Large intestine (tissue), 3 donors: ENCODE results near the gene RENBP. TPM values are rescaled to one million over a fixed set of nuclear protein-coding genes. Genes with fewer than 3 reads are reported as not detected.
"Not testable (repeated sequence)": the region's sequence is repeated elsewhere in the genome, so short reads cannot be mapped to it uniquely, and the experiment has no call there.

Experiments used
- DNase-seq, 2 donors: peaks; one replicate each; pipeline versions ENCODE4 v3.0.0 to v3.0.0-alpha.2; 2013
- H3K27ac ChIP-seq: one replicate; pipeline ENCODE4 v1.5.1; 2013; ENCODE audit warnings: low read length
- H3K27me3 ChIP-seq: 2 replicates; pipeline ENCODE4 v1.6.1; 2013; ENCODE audit warnings: low read length; ENCODE audit not compliant: control insufficient read depth, insufficient read depth
- H3K36me3 ChIP-seq: 2 replicates; pipeline ENCODE4 v1.6.1; 2013; ENCODE audit warnings: low read length; ENCODE audit not compliant: control insufficient read depth, insufficient read depth
- H3K4me1 ChIP-seq: one replicate; pipeline ENCODE4 v1.6.1; 2013; ENCODE audit warnings: low read length; ENCODE audit not compliant: control insufficient read depth, insufficient read depth
- H3K4me3 ChIP-seq: one replicate; pipeline ENCODE4 v1.5.1; 2013; ENCODE audit warnings: low read length
- H3K9me3 ChIP-seq: one replicate; pipeline ENCODE4 v1.6.1; 2013; ENCODE audit warnings: mild to moderate bottlenecking, low read depth, low read length, moderate library complexity; ENCODE audit not compliant: control insufficient read depth
- WGBS: methylation state at CpG from one replicate; pipeline ENCODE4 v1.1.5; 2013; ENCODE audit warnings: low lambda C conversion rate; ENCODE audit not compliant: insufficient coverage; 5-methylcytosine and 5-hydroxymethylcytosine counted together
- polyA plus RNA-seq: library from polyadenylated mRNA; unstranded; fragments of 120-200 nt; gene quantifications from one replicate; pipeline ENCODE4 v1.2.1, GENCODE V29; 2013

RENBP gene
- polyA plus RNA-seq, 1 donor, result 85.8 TPM

- Histone ChIP-seq H3K9me3 (peaks cover 5% of the 10 kb centered on the region), H3K27me3 (no peaks in the 10 kb centered on the region), H3K27ac (no peak overlapping the region), H3K36me3 (no peaks in the 10 kb centered on the region), H3K4me1 (peaks cover 13% of the 10 kb centered on the region), H3K4me3 (no peak overlapping the region)
- no peak for DNase-seq
- WGBS, result no CpG with 5 or more reads among the region's 12 CpGs
Measured at GRCh38 chrX:153983321-153983801, 38.9 kb upstream of the RENBP start.

- no peak for DNase-seq
- H3K27ac ChIP-seq, result no peak overlapping the region
Measured at GRCh38 chrX:153981771-153982533, 37.5 kb upstream of the RENBP start.

GRCh38 chrX:153981231-153981630, 36.8 kb upstream of the RENBP start:
- Histone ChIP-seq H3K36me3 (no peaks in the 10 kb centered on the region), H3K4me3 (no peak overlapping the region), H3K4me1 (peaks cover 13% of the 10 kb centered on the region), H3K27ac (no peak overlapping the region), H3K9me3 (peaks cover 5% of the 10 kb centered on the region), H3K27me3 (no peaks in the 10 kb centered on the region)
- WGBS, result no CpG with 5 or more reads among the region's 7 CpGs
- no peak for DNase-seq

More at GRCh38 chrX:153981771-153982533, 37.5 kb upstream of the RENBP start:
- no peaks in the 10 kb centered on the region for H3K36me3 ChIP-seq
- H3K4me3 ChIP-seq, result no peak overlapping the region
- no peaks in the 10 kb centered on the region for H3K27me3 ChIP-seq
- H3K9me3 ChIP-seq, result peaks cover 5% of the 10 kb centered on the region
- peaks cover 13% of the 10 kb centered on the region for H3K4me1 ChIP-seq
- WGBS, result no CpG with 5 or more reads among the region's 52 CpGs

GRCh38 chrX:153980394-153980793, 36.0 kb upstream of the RENBP start:
- DNase-seq, result peak in 1 of 2 donors; percentile 51
- not testable (repeated sequence) for H3K27me3 ChIP-seq, H3K9me3 ChIP-seq, H3K36me3 ChIP-seq, H3K4me3 ChIP-seq
- Histone ChIP-seq H3K4me1 (peaks cover 12% of the 10 kb centered on the region), H3K27ac (peak overlapping the region; percentile 42)
- WGBS, result no CpG with 5 or more reads among the region's 10 CpGs

- peak overlapping the region; percentile 92 for H3K27ac ChIP-seq
- no peak overlapping the region for H3K4me3 ChIP-seq
- no peaks in the 10 kb centered on the region for H3K9me3 ChIP-seq
- H3K4me1 ChIP-seq, result peaks cover 14% of the 10 kb centered on the region
- H3K36me3 ChIP-seq, result no peaks in the 10 kb centered on the region
- no CpG with 5 or more reads among the region's 3 CpGs for WGBS
- no peak for DNase-seq
- no peaks in the 10 kb centered on the region for H3K27me3 ChIP-seq
Measured at GRCh38 chrX:153974726-153975286, 30.4 kb upstream of the RENBP start.

GRCh38 chrX:153974003-153974725, 29.7 kb upstream of the RENBP start:
- no CpG with 5 or more reads among the region's 14 CpGs for WGBS
- Histone ChIP-seq H3K4me1 (peaks cover 18% of the 10 kb centered on the region), H3K27ac (peak overlapping the region; percentile 92), H3K9me3 (no peaks in the 10 kb centered on the region), H3K27me3 (no peaks in the 10 kb centered on the region), H3K36me3 (no peaks in the 10 kb centered on the region), H3K4me3 (no peak overlapping the region)
- DNase-seq, result peak in 1 of 2 donors; percentile 62

GRCh38 chrX:153973127-153974002, 28.9 kb upstream of the RENBP start:
- no peaks in the 10 kb centered on the region for H3K9me3 ChIP-seq
- H3K27ac ChIP-seq, result peak overlapping the region; percentile 92
- WGBS, result no CpG with 5 or more reads among the region's 20 CpGs
- H3K4me3 ChIP-seq, result peak overlapping the region; percentile 54
- no peak for DNase-seq
- peaks cover 23% of the 10 kb centered on the region for H3K4me1 ChIP-seq
- H3K36me3 ChIP-seq, result peaks cover under 1% of the 10 kb centered on the region
- no peaks in the 10 kb centered on the region for H3K27me3 ChIP-seq

- Histone ChIP-seq H3K27me3 (no peaks in the 10 kb centered on the region), H3K36me3 (peaks cover 3% of the 10 kb centered on the region), H3K27ac (peak within 1 kb of the TSS; percentile 100), H3K4me1 (peaks cover 31% of the 10 kb centered on the region), H3K9me3 (no peaks in the 10 kb centered on the region), H3K4me3 (peak within 1 kb of the TSS; percentile 99)
- WGBS, result no CpG with 5 or more reads among the region's 103 CpGs
- peak; percentile 89 to 90 for DNase-seq
Measured at GRCh38 chrX:153972368-153973126, 28.1 kb upstream of the RENBP start, which contains the start of gene TMEM187. Gene TMEM187, plus strand, starts transcription at chrX:153972754. Its CDS starts 9,309 bp downstream, at chrX:153982063.
